AML-193 (cell line): ENCODE data around the gene EXOC4.
A peak's percentile ranks its signal among the peaks of the same experiment; 100 is the strongest.
"Not testable (repeated sequence)": the region's sequence is repeated elsewhere in the genome, so short reads cannot be mapped to it uniquely, and the experiment has no call there.

ENCODE experiments used
- DNase-seq, 2 experiments: peaks; one replicate each; lab custom pipeline; 2025; lab: John Stamatoyannopoulos, UW

EXOC4 gene

DNA sequence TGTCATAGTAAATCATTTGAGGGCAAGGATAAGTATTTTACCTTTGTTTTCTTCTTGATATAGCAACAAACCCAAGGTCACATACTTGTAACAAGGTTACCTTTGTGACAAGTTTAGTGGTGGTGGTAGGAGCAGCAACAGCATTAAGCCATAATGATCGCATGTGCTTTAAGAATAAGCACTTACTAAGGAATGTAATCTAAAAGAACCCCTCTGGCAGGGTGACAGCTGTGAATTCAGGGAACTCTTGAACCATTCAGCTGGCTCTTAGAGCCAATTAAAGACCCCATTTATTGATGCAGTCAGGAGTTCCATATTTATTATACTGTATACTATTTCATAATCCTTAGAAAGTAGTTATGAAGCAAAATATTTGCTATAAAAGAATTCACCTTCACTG is 370.8 kb downstream of the EXOC4 start:
- no peak for DNase-seq

DNA sequence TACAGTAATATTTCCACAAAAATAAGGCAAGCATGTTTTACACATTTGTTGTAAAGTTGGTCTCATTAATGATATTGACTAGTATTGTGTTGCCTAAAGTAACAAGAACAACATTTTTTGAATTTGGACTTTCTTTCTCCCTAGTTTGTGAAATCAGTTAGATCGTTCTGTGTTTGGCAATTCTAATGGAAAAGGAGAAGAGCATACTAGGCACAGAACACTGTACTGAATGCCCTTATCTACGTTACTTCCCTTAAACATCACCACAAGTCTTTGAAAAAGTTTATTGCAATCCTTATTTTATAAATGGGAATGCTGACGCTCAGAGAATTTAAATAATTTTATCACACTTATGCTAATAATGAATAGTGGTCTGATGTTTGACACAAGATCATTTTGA is 372.2 kb downstream of the EXOC4 start:
- no peak for DNase-seq

DNA sequence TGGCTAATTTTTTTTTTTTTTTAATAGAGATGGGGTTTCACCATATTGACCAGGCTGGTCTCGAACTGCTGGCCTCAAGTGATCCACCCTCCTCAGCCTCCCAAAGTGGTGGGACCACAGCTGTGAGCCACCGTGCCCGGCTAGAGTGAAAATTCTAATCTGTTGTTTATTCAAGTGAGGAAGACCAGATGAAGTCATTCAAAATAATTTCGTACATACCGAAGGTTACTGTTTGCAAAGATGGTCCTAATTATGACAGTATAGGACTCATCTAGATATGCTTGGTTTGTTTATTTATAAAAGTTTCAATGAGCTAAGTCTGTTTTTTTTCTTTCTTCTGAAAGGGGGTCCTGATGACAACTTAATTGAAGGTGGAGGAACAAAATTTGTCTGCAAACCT is 376.8 kb downstream of the EXOC4 start:
- no peak for DNase-seq

DNA sequence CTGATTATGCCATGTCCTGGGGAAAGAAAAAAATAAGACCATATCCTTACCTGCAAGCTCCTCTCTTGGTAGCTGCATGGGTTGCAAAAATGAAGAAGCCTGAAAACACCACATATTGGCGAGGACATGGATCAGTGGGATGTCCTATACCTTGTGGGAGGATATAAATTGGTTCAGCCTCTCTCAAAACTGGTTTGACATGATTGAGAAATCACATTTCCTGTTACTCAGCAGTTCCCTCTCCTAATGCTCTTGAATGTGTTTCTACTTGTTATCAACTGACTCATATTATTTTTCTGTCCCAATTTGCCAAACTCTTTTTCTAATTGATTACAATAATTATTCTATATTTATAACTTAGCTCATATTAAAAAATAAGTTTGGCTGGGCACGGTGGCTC is 380.2 kb downstream of the EXOC4 start:
- peak; percentile 67 to 69 for DNase-seq

DNA sequence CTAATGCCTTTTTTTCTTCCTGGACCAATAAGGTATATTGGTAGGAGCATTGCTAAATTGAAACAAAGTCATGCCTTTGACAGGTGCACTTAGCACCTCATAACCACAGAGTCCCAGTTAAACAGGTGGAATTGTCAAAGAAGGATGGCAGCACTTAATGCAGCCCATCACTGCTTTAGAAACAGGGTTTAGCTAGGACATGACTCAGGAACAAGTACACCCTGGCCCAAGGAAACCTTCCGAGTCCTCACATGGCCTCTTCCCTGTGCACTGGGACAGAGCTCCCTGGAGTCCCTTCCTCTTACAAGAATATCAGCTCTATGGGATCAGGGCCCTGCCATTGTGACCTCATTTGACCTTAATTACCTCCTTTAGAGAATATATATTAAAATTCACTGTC is 382.7 kb downstream of the EXOC4 start:
- DNase-seq, result no peak

DNA sequence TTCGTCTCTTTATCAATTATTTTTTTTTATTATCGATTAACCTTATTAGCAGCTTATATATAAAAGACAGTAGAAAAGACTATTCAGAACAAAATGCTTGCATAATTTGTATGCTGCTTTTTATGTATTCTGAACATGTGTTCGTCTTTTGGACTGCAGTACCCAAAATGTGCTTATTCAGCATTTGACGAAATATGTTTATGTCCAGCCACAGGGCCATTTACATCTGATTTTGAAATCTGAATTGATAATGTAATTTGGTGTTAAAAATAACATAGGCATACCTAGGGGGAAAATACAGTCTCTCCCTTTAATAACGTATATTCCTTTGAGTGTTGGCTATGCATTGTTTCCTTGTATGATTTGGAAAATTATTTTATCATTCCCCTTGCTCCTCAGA is 386.0 kb downstream of the EXOC4 start:
- DNase-seq, result no peak

DNA sequence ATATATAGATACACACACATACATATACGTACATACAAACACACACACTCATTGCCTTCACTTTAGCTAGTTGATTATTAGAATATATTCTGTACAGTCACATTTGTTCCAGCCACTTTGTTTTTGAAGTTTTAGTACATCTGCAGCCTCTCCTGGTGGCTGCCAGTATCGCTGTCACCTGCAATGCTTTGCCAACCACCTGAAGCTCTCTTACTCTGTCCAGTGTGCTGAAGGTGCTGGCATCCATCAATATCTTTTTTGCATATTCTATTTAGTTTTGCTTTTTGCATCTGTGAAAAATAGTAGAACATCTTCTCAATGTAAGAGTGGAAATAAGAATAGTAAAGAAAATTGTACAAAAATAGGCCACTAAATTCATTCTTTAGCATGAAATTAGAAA is 388.6 kb downstream of the EXOC4 start:
- DNase-seq, result no peak

DNA sequence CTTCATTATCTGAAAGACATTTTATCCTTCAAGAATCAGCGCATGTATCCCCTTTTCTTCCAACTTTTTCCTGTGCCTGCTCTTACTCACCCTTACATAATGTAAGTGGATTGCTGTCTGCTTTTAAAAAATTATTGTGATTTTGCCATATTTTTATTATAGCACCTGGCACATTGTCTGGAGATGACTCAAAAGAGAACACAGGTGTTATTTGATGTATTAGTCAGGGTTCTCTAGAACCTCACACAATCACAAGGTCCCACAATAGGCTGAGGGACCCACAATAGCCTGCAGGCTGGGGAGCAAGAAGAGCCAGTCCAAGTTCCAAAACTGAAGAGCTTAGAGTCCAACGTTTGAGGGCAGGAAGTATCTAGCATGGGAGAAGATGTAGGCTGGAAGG is 390.0 kb downstream of the EXOC4 start:
- no peak for DNase-seq

DNA sequence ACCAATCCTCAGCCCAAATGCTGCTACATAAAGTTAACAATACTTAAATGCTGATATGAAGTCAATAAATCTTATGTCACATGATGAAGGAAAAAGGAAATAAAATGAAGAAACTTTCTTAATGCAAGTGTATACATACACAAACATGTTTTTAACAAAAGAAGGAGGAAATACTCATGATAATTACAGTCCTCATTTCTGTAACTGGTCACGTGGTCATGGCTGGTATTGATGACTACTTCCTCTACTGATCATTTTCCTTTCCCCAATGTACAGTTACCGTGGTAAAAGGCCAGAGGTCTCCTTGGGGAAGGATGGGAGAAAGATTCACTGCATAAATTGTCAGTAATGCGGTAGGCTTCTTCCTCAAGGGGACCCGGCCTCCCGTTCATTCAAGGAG is 390.8 kb downstream of the EXOC4 start:
- DNase-seq, result not testable (repeated sequence)

DNA sequence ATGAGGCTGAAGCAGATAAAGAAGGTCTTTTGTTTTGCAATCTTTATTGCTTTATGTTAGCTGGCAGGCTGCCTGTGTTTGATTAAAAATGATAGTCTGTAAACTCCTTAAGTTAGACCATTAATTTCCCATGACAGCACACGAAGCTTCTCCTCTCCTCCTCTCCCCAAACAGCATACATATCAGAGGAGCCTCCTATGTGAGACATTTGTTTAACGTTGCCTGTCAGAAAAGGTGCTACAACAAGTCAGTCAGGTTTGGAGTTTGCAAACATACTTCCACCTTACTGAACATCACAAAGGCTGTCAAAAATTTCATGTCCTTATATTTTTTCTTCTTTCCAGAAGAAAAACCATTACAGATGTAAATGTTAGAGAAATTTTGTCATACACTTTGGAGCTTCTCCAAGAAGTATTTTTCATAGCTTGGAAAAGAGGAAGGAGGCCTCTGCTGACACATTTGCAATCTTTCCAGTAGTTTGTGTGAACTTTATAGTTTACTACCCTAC is 393.1 kb downstream of the EXOC4 start:
- DNase-seq, result peak; percentile 54 to 70

DNA sequence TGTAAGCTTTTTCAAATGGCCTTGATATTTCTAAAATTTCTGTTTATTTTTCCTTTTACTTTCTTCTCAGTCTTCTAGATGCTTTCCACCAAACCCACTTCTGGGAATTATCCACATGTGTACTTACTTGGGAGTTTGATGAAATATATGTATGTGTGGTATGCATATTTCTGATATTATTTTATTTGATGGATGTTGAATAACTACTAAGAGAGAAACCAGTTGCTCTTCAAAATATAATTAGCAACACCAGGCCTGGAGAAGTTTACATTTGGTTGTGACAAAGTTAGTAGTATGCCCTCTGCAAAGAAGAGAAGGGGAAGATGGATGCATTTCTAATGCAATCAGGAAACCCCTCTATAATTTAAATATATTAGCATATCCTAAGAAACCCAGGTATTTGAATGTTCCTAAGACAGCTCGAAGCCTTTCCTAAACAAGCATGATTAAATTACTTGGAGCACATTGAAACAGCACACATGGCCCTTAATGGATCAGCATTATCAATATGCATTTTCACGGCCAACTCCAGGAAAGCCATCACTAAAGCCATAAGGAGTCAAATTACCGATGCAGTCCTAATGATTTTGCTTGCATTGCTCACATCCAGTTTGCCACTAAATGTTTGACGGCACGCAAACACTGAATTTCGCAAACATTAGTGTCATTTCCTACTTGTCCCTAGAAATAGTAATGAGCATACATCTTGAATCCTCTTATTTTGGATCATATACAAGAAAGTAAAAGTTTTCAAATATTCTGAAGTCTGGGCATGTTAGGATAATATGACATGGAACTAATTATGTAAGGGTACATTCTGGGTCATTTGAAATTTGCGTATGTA is 393.8 kb downstream of the EXOC4 start:
- DNase-seq, result no peak

DNA sequence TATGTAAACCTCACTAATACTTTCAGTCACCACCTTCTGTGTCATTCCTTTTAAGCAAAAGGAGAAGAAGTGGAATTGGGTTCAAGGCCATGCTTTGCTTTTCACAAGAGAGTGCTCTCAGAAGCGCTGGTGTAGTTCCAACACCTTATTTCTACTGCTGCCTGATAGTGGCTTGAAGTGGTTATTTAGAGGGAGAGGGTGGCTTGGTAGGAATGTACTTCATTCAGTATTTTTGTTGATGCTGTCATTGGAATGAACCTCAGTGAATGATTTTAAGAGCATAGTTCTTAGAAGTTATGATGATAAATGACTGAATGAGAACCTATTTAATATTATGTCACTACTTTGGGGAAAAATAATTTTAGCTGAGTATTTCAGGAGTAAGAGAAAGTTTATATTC is 396.7 kb downstream of the EXOC4 start:
- DNase-seq, result no peak

DNA sequence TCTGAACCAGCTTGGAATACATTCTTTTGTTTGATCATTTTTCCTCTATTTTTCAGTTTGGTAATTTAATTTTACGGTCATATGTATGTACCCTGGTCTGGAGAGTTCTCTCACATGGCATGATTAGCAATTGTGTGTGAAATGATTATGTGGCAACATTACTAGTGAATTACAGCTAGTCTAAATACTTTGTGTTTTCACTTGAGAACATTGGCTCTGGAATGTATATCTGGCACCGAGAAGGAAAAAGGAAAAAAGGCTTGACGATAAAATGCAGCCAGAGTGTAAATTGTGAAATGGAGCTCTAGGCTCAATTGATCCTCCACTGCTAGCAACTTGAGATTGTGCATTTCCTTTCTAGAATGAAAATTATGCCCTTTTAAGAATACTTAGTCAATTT is 397.2 kb downstream of the EXOC4 start:
- DNase-seq, result no peak

DNA sequence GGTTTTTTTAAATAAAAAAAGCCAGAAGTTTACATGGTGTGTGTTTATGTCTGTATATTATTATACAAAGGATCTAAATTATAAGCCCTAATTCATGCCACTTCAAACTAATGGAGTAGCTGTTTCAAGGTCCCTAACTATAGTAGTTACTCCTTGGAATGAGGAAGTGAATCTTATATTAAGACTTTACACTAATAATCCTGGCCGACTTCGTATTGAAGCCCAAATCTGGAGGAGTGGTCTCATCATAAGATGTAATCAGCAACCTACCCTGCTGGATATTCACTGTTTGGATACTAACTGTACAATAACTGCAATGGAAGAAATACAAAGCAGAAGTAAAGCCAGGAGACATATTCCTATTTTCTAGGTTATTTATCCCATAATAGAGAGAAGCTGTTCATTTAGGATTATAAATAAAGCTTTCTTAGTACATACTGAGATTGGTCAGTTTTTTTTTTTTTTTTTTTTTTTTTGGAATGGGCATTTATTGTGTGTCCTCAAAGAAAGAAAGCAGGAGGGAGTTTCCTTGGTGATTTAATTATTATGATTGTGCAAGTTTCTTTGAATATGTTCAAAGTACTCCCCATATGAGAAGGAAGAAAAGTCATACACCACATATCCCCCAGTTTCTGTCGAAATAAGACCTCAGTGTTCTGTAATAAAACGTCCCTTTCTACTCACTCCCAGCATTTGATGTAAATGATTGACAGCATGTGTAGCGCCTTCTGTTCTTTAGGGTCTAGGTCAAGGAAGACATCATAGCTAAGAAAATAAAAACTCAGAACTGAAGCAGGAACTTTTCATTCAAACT is 397.8 kb downstream of the EXOC4 start:
- peak; percentile 85 to 89 for DNase-seq

DNA sequence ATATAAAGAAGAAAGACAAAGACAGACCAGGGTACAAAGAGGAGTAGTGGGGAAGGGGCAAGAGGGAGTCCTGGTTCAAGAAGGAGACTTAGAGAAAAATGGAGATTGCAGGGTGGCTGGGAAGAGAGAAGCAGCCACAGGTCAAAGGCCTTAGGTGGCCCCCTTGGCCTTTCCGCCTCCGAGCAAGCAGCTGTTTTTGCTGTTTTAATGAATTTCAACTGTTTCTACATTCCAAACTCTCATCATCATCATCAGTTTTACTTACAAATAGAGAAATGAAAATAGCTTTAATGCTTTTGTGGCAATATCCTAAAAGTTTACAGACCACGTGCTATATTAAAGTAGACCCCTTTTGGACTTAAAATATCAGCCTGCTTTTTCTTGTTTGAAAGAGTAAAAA is 399.7 kb downstream of the EXOC4 start:
- no peak for DNase-seq

DNA sequence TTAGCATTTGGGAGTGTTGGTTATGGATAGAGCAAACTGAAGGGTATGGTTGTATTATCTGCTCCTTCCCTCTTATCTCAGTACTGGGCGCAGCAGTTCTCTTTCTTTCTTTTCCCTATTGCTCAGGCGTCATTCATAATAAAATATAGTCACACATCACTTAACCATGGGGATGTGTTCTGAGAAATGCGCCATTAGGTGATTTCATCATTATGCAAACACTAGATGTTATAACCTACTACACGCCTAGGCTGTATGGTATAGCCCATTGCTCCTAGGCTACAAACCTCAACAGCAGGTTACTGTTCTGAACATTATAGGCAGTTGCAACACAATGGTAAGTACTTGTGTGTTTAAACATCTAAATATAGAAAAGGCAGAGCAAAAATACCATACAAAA is 401.7 kb downstream of the EXOC4 start:
- no peak for DNase-seq

DNA sequence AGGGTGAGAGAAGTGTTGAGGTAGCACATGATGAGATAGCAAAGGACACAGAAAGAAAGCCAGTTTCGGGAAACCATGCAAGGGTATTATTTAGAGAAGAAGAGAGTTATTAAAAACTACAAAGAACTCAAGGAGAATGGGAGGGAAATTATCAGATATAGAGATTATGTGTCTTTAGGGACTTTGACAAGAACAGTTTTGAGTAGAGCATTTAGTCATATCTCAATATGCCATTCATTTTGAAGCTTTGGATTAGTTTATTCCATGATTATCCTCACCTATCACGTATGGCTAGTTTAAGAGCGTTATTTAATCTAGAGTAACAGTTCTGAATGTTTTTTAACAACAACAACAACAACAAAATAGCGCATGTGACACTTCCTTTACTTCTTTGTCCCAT is 409.4 kb downstream of the EXOC4 start:
- no peak for DNase-seq

DNA sequence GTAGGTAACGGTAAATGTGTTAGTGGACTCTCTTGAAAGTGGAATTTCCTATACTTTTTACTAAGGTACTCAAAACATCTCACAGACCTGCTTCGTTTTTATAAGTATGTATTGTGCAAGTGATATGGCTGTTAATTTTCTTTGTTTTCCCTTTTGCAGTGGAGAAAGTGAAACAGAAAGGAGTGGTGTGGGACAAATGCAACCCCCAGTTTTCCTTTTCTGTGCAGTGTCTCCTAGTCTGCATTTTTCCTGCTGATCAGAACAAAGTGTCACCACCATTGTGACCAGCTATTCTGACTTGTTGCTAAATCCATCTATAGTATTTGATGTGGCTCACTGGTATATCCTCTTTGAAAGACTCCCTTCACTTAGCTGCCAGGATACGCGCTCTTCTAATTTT is 410.0 kb downstream of the EXOC4 start:
- DNase-seq, result no peak

DNA sequence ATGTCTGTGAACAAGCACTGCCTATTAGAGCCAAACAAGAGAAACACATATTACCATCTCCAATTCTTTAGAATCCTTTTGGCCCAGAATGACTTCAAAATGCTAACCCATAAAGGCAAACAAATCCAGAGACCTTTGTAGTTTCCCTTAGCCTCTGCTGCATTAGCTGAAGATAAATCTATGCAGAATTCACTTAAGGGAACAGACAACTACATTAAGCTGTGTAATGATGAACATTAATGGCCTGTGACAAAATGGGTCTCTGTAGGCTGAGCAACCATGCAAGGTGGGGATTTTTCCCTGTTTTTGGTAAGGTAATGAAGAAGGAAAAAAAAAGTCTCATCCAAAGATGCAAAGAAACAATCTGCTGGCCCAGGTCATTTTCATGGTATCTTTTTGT is 411.6 kb downstream of the EXOC4 start:
- DNase-seq, result no peak

DNA sequence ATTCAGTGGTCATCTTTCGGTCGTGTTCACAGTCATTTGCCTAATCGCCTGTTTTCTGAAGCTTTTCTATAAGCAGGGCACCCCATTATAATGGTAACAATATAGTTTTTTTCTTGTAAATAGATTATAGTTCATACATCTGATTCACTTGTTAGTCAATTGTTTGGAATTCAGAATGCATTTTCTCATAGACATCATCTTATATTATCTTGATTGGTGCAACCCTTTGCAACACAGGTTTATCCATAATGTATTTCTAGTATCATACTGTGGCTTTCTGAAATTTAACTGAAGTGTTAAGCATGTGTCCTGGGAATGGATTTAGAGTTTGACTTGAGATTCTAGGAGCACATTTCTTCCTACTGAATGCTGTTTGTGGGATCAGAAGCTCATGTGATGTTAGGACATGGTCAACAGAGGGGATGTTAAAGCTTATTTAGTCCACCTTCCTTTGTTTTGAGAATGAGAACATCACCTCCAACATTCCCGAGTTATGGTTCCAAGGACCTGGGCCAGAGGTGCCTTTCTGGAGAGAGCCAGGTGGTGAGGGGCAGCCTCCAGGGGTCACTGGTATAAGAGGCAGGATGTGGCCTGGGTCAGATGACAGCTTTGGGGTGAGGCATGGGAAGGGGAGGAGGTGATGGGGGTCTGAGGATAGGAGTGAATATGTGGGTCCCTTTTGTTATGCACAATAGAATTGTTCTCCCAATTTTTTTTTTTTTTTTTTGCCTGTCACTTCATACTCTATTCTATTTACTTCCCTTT is 415.6 kb downstream of the EXOC4 start:
- DNase-seq, result no peak

DNA sequence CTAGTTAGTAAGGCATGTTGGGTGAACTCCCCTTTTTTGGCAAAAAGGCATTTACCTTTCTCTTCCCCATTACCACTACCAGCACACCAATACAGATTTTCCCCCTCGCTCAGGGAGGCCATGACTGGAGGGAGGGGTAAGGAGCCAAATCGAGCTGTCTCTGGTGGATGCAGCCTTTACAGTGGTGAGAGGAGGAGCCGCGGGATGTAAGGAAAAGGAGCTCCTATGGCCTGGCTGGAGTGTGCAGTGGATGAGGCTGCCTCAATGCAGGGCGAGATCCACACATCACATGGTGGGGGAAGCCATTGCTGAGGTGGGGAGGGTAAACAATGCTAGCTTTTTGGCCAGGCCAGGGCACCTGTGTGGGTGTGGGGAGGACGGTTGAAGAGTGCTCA is 416.2 kb downstream of the EXOC4 start:
- DNase-seq, result no peak

DNA sequence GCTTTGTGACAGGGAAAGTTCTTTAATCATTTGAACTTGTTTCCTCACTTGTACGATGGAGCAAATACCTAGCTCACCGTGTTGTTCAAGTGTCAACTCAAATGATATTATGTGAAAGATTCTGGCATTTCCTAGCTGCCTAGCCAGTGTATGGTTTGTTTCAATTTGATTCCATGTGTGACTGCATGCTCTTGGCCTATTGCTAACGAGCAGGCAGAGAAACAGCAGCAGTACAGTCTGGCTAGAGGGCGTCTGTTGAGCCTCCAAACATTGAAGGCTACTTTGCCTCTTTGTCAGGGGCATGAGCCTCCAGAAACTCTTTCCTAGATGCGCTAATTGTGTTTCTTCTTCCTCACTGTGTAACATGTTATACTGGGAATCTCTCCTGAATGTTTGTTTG is 417.4 kb downstream of the EXOC4 start:
- DNase-seq, result no peak

DNA sequence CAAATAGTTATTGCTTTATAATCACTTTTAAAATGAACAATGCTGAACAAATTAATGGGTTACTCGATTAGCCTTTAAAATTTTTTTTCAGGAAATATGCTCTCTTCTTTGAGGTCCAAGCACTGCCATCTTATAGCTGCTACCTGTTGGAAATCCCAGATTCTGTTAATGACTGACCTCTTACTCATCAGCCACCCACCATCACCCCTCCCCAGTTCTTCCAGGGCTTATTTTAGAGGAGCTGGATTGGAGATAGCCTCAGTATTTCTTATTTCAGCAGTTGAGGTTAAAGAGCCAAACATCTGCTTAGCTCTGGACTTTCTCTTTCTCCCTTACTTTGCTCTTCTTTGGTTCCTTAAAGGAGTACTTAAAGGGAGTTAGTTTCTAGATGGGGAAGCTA is 420.0 kb downstream of the EXOC4 start:
- no peak for DNase-seq
